HFFc6 (cell line): ENCODE results near the gene AFDN. TPM values are rescaled to one million over a fixed set of nuclear protein-coding genes. Genes with fewer than 3 reads are reported as not detected.

Experiments
- DNase-seq: peaks from one replicate; pipeline ENCODE4 v3.0.0-alpha.2; 2018
- H3K27ac Mint-ChIP-seq: 2 replicates; pipeline ENCODE4 v1.8.0; 2020; ENCODE audit warnings: mild to moderate bottlenecking, mixed read lengths
- H3K27me3 Mint-ChIP-seq: 2 replicates; pipeline ENCODE4 v1.8.0; 2021; ENCODE audit warnings: mild to moderate bottlenecking, moderate library complexity, mixed read lengths; ENCODE audit not compliant: insufficient read depth
- H3K36me3 Mint-ChIP-seq: 2 replicates; pipeline ENCODE4 v1.8.0; 2021; ENCODE audit warnings: low read depth, mixed read lengths
- H3K4me1 Mint-ChIP-seq: 2 replicates; pipeline ENCODE4 v1.8.0; 2020; ENCODE audit warnings: low read depth, mixed read lengths
- H3K4me3 Mint-ChIP-seq: 2 replicates; pipeline ENCODE4 v1.8.0; 2020; ENCODE audit warnings: mild to moderate bottlenecking, moderate library complexity, mixed read lengths
- H3K9me3 Mint-ChIP-seq: 2 replicates; pipeline ENCODE4 v1.8.0; 2020; ENCODE audit warnings: mild to moderate bottlenecking, mixed read lengths
- total RNA-seq, 6 experiments: library from RNA; stranded (reverse); fragmentation: NEBNext Ultra II Directional; extraction: Animal tissue kit (Norgen Biotek cat#: 25700); gene quantifications; 2 replicates in 1 of 6; 3 replicates in 5 of 6; pipeline ENCODE4 v1.2.3, GENCODE V29; 2021
- TF ChIP-seq, protein P1 (sequence below): fragments of 200-600 bp; sonication (generic); IDR thresholded peaks from 2 replicates; pipeline ENCODE4 v1.5.0; 2021; ENCODE audit warnings: antibody characterized with exemption, mild to moderate bottlenecking

The AFDN gene
- total RNA-seq, 6 experiments from 2014 or later: 16.1 to 20.3 (median 17.4) TPM

DNA sequence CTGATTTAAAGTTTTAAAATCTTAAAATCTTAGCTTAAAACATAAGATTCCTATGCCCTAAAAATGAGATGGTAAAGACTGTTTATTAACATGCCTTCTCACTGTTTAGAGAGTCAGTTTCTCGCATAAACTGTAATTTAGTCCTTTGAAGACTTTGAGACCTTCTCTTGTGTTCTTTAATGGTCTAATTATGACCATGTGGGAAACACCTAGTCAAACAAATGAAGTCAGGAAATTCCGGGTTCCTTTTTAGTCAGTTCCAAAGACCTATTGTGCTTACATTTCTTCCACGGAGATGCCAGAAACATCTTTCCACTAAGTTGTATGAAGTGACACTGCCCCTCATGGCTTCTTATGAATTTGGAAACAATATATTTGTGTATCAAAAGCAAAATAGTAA lies 106.6 kb downstream of the AFDN start:
- Mint-ChIP-seq H3K27ac (no peak overlapping the region), H3K9me3 (no peaks in the 10 kb centered on the region), H3K36me3 (peaks cover 10% of the 10 kb centered on the region; the same call in 1 of the 2 replicates), H3K4me3 (no peak overlapping the region), H3K27me3 (peaks cover under 1% of the 10 kb centered on the region; the same call in 1 of the 2 replicates), H3K4me1 (peaks cover 27% of the 10 kb centered on the region)
- no peak for DNase-seq
- TF ChIP-seq, protein P1, sequence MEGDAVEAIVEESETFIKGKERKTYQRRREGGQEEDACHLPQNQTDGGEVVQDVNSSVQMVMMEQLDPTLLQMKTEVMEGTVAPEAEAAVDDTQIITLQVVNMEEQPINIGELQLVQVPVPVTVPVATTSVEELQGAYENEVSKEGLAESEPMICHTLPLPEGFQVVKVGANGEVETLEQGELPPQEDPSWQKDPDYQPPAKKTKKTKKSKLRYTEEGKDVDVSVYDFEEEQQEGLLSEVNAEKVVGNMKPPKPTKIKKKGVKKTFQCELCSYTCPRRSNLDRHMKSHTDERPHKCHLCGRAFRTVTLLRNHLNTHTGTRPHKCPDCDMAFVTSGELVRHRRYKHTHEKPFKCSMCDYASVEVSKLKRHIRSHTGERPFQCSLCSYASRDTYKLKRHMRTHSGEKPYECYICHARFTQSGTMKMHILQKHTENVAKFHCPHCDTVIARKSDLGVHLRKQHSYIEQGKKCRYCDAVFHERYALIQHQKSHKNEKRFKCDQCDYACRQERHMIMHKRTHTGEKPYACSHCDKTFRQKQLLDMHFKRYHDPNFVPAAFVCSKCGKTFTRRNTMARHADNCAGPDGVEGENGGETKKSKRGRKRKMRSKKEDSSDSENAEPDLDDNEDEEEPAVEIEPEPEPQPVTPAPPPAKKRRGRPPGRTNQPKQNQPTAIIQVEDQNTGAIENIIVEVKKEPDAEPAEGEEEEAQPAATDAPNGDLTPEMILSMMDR: no peak

DNA sequence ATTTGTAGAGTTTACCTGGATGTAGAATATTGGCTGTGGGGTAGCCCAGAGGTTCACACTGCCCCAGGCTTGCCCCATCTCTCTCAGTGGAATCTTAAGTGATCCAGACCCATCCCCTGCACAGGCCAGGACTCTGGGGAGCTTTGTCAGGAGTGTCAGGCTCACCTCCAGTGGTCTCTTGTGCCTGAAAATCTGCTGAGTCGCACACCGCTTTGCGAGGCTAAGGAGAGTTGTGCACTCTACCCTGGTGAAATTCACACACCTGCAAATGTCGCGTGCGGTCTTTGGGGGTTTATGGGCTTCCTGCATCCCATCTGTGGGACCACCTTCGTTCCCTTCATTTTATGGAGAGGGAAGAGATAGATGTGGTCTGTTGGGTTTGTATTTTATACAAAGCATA lies 107.1 kb downstream of the AFDN start:
- Mint-ChIP-seq H3K9me3 (no peaks in the 10 kb centered on the region), H3K27ac (no peak overlapping the region), H3K36me3 (peaks cover 10% of the 10 kb centered on the region; the same call in 1 of the 2 replicates), H3K4me3 (no peak overlapping the region), H3K27me3 (no peaks in the 10 kb centered on the region), H3K4me1 (peaks cover 27% of the 10 kb centered on the region)
- DNase-seq: no peak
- TF ChIP-seq, protein P1: no peak

DNA sequence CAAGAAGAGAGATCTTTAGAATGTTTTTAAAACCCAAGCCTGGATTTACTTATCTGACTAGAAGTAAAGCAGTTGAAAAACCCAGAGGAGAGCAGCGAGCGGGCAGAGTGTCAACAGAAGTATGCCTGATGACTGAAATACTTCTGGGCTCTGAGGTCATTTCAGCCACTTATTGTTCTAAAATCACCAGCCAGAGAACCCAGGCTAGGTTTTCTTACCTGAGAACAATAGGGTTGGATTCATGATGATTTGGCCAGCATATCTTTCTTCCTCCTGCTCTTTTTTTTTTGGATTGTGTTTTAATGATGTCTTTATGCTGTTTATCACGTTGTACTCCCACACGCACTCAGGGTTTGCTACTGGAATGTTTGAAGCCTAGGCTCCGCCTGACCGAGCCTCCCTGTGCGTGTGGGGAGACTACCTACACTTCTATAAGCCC lies 107.7 kb downstream of the AFDN start:
- H3K36me3 Mint-ChIP-seq: peaks cover 10% of the 10 kb centered on the region; the same call in 1 of the 2 replicates
- no peak overlapping the region for H3K27ac Mint-ChIP-seq
- H3K27me3 Mint-ChIP-seq: no peaks in the 10 kb centered on the region
- no peak for DNase-seq
- H3K4me3 Mint-ChIP-seq: no peak overlapping the region
- TF ChIP-seq, protein P1: no peak
- H3K9me3 Mint-ChIP-seq: no peaks in the 10 kb centered on the region
- peaks cover 27% of the 10 kb centered on the region for H3K4me1 Mint-ChIP-seq

DNA sequence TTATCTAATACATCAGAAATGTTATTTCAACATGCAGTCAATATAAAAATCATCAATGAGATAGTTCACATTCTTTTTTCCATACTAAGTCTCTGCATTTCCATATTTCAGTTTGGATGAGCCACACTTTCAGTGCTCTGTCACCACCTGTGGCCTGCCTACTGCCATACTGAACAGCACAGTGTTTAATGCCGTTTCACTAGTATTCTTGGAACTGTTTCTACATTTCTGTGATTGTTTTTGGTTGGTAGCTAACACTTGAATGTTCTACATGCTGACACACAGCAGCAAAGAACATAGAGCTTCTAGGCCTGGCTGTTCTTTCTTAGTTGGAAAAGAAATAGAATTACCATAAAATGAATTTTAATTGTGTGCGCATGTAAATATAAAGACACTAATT lies 109.3 kb downstream of the AFDN start:
- Mint-ChIP-seq H3K9me3 (no peaks in the 10 kb centered on the region), H3K4me1 (peaks cover 12% of the 10 kb centered on the region), H3K27ac (no peak overlapping the region), H3K36me3 (peaks cover 6% of the 10 kb centered on the region; the same call in 1 of the 2 replicates), H3K27me3 (no peaks in the 10 kb centered on the region), H3K4me3 (no peak overlapping the region)
- DNase-seq: no peak
- TF ChIP-seq, protein P1: no peak

DNA sequence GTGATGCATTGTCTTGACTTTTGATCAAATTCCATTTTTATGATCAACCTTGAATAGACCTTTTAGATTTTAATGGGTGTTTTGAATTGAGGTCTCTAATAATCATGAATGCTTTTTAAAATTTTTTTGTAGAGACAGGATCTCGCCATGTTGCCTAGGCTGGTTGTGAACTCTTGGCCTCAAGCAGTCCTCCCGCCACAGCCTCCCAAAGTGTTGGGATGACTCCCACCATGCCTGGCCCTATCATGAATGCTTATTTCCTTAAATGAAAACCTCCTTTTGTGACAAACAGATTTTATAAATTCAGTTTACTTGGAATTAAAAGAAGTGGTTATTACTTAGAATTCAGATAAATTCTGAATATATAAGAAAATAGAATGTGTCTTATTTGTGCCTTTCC lies 110.6 kb downstream of the AFDN start:
- H3K9me3 Mint-ChIP-seq: no peaks in the 10 kb centered on the region
- 0 out of 2 replicates have a peak, but pooled peaks cover under 1% of the 10 kb centered on the region for H3K36me3 Mint-ChIP-seq
- H3K27ac Mint-ChIP-seq: no peak overlapping the region
- no peaks in the 10 kb centered on the region for H3K27me3 Mint-ChIP-seq
- DNase-seq: no peak
- H3K4me1 Mint-ChIP-seq: peaks cover 4% of the 10 kb centered on the region
- no peak overlapping the region for H3K4me3 Mint-ChIP-seq
- TF ChIP-seq, protein P1: no peak
